Measurements from ENCODE around the gene DYNC2H1.

Gene DYNC2H1

DNA sequence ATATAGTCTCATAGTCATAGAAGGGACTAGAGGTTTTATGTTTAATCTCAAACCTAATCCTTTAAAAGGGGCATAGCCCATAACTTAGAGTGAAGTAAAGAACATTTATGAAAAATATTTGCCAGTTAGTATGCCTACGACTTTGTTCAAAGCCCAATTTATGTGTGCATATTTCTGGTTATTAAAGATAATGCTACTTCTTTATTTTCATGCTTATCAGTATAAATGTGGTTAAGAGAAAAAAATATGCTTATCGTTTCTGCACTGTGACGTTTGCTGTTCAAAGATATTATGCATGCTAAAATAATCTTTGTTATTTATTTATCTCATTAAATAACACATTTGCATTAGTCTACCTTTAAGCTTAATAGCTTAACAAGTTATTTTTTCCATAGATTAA, 343.9 kb downstream of the DYNC2H1 start:
- DNase-seq (ENCODE audit: low read depth in 2 of 2) = no peak

DNA sequence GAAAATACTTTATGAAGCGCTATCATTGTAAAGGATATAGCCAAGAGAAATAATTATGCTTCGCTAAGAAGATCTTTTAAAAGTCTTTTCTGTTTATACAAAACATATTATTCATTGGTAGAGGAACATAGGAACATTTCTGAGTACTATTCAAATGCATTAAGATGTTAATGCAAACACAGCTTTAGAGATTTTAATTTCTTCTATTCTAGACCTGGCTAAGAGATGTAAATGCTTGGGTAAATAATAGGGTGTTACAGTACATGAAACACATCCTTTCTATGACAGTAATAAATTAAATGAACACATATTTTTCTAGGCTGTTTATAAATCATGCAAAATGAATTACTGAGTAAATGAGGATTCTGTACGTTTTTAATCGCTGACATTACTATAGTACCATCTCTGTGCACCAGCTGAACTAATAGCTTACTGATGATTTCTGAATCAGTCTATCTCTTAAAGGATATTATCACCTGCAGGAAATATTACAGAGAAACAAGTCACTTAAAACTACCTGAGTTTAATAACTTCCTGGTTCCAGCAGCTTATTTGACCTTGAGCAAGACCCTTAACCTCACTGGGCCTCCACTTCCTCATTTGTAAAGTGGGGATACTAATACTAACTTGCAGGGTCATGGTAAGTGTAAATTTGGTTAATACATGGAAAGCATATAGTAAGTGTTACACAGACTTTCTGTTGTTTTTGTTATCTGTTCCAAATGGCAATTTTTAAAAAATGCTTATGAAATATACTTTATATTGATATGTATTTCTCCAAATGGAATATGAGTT, 344.9 kb downstream of the DYNC2H1 start:
- no peak for DNase-seq (ENCODE audit: low read depth in 2 of 2)

DNA sequence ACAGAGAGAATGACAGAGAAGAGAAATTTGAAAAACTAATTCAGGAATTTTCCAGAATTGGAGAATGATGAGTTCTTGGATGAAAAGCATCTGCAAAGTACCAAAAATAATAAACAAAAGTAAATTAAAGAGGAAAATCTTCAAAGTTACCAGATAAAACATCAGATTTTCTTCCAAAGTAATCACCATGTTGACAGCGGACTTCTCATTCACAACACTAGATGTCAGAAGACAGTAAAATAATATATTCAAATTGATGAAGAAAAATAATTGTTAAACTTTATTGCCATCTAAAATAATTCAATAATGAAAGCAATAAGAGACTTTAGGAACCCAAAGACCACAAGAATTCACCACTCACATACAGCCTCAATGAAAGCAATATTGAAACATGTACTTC, 355.2 kb downstream of the DYNC2H1 start:
- no peak for DNase-seq (ENCODE audit: low read depth in 2 of 2)

DNA sequence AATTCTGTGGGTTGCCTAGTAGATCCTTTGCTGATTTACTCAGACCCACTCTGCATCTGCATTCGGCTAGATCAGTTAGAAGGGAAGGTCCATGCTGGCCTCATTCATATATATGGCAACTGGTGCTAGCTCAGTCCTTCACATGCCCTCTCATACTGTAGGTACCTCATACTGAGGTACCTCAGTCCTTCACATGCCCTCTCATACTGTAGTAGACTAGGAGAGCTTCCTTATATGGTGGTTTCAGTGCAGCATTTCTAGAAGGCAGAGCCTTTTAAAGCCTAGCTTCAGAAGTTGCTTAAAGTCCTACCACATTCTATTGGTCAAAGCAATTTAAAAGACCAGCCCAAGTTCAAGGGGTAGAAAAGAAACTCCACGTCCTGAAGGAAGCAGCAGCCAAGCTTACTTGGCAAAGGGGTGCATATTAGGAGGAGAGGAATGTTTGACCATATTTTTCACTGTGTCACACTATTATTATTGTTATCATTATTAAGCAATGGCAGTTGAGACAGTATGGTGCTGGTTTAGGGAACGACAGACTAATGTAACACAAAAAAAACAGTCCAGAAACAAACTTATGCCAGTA, 356.4 kb downstream of the DYNC2H1 start:
- DNase-seq (ENCODE audit: low read depth in 2 of 2) = no peak

DNA sequence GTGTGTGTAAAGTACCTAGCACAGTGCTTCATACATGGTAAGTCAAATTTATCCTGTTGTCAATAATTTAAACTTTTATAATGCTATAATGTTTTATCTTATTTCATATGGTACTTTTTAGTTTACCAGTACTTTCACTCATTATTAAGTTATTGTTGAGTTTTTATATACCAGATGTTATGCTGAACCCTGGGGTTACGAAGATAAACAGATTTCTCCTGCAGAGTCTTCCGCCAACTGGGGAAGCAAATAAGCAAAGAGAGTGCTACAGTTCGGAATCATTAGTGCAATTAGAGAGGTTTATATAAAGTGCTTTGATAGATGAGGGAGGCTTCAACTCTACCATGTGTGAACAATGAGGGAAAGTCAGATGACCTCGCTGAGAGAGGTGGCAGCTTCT, 362.3 kb downstream of the DYNC2H1 start:
- DNase-seq (ENCODE audit: low read depth in 2 of 2) = no peak

DNA sequence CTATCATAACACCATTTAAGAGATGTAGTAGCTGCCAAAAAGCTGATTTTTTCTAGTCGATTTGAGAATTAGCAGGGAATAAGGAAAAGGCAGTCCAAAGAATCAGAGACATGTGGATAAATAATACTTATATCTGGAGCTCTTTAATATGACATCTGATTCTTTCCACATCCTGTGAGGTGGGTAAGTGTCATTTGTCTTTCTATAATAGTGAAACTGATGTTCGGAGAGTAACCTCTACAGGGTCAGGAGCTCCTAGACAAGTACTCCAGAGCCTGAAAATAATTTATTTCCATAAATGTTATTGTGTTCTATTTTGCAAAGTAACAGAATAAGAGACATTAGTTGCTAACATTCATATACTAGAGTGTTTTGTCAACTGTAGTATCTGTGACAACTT, 367.6 kb downstream of the DYNC2H1 start:
- DNase-seq (ENCODE audit: low read depth in 2 of 2) = no peak

DNA sequence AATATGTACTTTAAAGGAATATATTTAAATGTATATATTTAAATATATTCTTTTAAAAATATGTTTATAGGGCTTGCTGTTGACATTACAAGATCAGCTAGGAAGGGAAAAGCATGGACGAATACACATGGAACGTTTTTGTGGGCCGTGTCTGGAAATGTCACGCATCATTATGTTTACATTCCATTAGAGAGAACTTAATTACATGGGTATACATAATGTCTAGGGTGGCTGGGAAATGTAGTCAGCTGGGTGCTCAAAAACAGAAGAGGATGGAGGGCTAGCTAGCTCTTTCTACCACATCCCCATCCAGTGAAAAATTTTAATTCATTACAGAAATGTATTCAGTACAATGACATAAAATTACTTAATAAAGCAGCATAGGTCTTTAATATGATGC, 371.2 kb downstream of the DYNC2H1 start:
- no peak for DNase-seq (ENCODE audit: low read depth in 2 of 2)

DNA sequence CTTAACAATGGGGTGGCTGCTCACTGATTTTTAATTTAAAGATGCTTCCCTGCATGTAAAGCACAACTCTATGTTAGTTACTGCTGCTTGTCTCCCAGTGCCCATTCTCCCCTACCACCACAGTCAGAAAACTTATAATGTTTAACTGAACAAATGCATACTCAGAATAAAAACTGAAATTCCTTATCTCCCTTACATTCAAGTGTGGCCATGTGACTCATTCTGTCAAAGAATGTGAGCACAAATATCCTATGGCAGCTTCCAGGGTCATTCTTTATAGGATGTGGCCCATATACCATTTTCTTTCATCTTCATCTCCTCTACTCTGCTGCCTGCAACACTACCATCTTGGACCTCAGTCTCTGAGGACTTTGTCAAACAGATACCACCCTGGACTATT, 374.8 kb downstream of the DYNC2H1 start:
- no peak for DNase-seq (ENCODE audit: low read depth in 2 of 2)

DNA sequence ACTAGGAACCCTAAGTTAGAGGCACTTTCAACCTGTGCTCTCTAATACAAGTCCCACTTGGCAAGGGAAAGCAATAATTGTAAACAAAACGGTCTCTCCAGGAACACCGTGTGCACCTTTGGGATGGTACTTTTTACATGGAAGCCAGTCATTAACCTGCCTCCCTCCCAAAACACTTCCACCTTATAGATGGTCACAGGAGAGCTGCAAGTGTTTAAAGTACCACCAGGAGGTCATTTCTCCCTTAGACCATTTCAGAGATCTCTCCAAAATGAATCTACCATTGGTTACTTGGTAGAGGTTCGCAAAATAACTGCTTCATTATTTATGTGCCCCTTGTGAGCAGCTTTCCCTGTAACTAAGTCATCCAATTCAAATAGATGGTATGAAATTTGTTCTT, 375.3 kb downstream of the DYNC2H1 start:
- DNase-seq (ENCODE audit: low read depth in 2 of 2) = no peak

DNA sequence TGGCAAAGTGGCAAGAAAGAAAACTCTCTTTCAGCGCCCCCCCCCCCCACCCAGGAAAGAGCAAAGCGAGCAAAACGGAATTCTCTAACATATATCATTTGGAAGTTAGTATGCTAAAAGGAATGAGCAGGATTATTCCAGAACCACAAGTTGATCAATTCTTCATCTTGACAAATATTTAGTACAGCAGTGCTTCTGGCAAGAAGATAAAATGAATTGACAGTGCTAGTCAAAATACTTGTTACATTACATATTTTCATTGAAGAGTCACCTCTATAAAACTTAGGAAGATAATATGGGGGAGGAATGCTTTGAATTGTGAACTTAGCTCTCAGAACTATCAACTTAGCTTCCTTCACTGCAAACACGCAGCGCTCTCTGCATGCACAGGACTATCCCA, 377.4 kb downstream of the DYNC2H1 start:
- DNase-seq (ENCODE audit: low read depth in 2 of 2) = no peak

DNA sequence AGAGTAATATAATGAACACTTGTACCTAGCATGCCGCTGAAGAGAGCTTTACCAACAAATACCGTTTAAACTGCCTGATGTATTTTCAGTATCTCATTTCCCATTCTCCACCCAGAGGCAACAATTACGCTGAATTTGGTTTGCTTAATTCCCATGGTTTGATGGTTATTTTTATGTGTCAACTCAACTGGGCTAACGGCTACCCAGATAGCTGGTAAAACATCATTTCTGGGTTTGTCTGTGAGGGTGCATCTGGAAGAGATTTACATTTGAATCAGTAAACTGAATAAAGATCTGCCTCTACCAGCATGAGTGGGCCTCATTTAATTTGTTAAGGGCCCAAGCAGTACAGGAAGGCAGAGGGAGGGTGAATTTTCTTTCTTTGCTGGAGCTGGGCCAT, 377.9 kb downstream of the DYNC2H1 start:
- DNase-seq (ENCODE audit: low read depth in 2 of 2) = no peak

DNA sequence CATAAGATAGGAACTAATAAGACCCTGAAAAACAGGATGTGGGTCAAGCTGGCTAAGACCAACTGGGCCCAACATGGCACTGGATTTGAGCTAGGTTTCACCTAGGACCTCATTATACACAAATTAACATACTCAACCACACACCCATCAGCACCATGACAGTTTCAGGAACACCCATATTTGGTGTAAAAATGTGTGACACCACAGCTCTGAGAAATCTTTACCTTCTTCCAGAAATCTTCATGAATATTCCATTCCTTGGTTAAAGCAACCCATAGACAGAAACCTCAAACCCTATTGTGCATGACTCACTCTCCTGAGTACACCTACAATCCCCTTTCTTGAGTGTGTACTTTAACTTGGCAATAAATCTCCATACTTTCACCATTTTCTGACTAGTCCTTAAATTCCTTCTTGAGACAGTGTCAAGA, 378.8 kb downstream of the DYNC2H1 start:
- DNase-seq (ENCODE audit: low read depth in 2 of 2) = no peak

DNA sequence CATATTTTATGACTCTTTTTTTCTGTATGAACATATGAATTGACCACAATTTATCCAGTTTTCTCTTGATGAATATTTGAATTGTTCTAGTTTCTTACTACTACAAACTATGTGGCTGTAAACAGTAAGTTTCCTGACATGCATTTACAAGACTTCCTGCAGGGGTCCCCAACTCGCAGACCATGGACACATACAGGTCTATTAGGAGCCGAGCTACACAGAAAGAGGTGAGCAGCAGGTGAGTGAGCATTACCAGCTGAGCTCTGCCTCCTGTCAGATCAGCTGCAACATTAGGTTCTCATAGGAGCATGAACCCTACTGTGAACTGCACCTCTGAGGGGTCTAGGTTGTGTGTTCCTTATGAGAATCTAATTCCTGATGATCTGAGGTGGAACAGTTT, 379.4 kb downstream of the DYNC2H1 start:
- no peak for DNase-seq (ENCODE audit: low read depth in 2 of 2)

DNA sequence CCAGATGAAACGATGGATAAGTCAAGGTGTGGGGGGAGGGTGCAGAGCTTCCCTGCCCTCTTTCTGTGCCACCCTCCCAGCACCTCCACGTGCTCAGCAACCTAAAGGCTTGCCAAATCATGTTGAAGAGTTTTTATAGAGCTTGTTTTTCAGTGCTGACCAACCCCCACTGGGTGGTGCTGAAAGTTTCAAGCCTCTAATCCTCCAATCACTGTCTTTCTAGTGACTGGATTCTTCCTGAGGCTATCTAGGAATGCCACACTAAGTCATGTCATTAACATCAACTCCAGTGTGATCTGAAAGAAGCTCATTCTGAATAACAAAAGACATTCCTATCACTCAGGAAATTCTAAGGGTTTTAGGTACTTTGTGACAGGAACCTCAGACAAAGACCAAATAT, 382.6 kb downstream of the DYNC2H1 start:
- DNase-seq (ENCODE audit: low read depth in 2 of 2) = no peak

DNA sequence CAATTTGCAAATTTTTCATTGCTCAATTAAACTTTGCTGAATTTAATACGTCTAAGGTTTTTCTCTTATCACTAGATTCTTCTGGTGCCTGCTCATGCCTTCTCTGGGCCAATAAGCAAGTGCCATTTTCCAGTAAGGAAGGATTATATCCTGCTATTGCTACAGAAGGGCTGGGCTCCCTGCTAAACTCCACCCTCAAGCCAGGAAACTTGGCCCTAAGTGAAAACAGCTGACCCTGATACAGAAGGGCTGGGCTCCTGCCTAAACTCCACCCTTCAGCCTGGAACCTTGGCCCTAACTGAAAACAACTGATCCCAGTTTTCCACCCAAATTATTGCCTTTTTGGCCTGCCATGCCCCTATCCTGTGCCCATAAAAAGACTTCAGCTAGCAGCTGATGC, 385.3 kb downstream of the DYNC2H1 start:
- DNase-seq (ENCODE audit: low read depth in 2 of 2) = no peak

DNA sequence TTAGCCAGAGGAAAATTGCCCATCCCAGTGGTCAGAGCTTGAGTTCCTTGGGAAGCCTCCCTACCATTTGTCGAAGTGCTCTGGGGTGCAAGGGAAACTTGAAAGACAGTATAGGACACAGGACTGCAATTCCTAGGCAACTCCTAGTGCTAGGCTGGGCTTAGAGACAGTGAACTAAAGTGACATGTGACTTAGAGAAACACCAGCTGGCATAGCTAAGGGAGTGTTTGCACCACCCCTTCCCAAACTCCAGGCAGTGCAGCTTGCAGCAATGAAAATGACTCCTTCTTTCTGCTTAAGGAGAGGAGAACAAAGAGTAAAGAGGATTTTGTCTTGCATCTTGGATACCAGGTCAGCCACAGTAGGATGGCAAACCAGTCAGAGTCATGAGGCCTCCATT, 388.0 kb downstream of the DYNC2H1 start:
- no peak for DNase-seq (ENCODE audit: low read depth in 2 of 2)

DNA sequence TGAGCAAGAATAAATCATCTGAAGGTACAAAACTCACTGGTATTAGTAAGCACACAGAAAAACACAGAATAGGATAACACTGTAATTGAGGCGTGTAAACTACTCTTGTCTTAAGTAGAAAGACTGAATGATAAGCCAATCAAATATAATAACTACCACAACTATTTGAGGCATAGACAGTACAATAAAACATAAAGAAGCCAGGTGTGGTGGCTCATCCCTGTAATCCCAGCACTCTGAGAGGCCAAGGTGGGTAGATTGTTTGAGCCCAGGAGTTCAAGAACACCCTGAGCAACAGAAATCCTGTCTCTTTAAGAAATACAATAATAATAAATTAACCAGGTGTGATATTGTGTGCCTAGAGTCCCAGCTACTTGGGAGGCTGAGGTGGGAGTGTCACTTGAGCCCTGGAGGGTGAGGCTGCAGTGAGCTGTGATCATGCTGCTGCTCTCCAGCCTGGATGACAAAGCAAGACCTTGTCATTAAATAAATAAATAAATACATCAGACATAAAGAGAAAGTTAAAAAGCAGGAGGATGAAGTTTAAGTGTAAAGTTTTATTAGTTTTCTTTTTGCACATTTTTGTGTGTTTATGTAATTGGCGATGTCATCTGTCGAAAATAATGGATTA, 390.6 kb downstream of the DYNC2H1 start:
- DNase-seq (ENCODE audit: low read depth in 2 of 2) = no peak

DNA sequence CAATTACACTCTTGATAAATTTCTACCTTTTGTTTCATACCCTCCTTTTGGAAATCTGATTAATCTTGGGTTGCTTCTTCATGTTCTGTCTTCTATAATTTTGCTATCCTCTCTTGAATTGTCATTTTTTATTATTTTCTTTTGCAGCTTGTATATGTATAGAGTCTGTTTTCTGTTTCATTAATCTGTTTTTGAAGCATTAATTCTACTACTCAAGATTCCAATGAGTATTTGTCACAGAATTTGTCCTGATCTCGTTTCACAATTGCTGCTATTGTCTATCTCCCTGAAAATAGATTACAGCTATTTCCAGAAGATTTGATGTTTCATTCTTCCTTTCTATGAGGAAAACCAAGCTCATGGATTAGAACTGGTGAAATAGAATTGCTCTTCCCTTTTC, 406.1 kb downstream of the DYNC2H1 start:
- no peak for DNase-seq (ENCODE audit: low read depth in 2 of 2)

DNA sequence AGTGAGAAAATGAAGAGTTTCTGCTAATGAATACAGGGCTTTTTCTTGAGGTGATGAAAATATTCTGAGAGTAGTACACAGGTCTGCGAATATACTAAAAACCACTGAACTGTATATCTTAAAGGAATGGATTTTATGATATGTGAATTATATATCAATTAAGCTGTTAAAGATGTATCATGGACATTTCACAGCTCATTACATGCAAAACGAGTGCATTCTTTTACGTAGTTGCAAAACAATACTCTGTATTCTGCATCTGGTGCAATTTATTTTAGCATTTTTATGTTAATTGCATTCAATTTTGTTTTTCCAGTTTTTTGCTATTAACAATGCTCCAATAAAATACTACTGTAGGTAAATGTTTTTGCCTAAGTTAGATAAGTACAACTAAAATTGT, 411.6 kb downstream of the DYNC2H1 start:
- no peak for DNase-seq (ENCODE audit: low read depth in 2 of 2)

DNA sequence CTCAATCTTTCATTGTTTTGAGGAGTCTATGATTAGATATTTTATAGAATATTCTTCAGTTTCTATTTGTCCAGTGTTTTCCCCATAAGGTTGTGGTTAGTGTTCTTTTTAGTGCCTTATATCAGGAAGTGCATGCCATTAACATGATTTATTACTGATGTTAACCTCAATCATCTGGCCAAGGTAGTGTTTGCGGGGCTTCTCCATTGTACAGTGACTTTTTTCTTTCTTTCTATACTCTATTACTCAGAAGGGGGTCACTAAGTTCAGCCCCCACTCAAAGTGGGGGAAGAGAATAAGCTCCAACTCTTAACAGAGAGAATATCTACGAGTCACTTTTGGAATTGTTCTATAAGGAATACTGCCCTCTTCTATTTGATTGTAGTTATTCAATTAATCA, 415.8 kb downstream of the DYNC2H1 start:
- DNase-seq (ENCODE audit: low read depth in 2 of 2) = no peak

DNA sequence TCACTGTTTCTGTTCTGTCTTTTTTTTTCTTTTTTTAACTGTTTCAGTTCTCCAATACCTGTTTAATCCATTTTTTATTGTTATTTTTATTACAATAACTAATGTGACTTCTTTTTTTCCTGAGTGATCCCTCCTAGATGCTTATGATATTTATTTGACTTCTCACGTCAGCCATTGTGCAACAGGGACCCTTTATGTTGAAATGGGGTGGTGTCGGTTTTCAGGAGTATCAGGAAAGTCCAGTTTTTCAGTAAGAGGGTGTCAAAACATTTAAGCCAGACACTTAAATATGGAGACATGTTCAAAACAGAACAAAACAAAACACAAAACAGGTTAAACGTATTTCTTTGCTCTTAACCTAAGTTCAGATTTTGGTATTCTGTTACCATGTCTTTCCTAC, 418.8 kb downstream of the DYNC2H1 start:
- DNase-seq (ENCODE audit: low read depth in 2 of 2) = no peak

DNA sequence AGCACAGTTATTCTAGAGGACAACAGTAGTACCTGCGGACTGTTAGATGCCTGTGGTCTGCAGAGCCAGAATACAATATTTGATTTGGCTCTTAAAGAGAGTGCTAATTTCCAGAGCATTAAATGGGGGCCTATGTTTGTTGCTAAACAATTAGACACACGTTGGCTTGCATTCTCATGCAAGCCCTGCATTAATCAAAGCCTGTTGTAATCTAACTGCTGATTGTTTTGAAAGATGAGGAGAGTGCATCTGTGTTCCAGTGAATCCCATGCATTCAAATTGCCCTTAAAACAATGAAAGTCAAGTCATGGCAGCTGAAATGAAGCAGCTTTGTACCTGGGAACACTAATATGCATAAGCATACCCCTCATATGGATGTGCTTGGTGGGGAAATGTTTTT, 419.4 kb downstream of the DYNC2H1 start:
- DNase-seq (ENCODE audit: low read depth in 2 of 2) = no peak

DNA sequence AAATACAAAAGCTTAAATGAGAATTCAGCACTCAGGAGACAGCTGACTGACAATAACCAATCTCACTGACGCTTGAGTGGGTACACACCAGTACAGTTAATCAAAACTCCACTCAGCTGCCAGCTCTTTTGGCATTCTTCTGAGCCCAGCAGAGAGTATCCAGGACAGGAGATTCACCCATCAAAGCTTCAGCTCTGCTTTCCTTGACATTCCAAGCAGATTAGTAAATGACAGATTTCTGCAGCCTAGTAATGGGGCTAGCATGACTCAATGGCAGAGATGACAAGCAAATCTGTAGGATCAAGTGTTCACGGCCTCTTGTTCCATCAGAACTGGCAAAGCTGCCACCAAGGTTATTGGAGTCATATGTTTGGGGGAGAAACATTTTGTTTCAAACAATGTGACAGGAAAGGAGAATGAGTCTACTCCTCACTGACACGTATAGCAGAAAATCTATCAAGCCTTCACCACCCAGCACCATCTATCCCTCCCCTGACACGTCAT, 420.0 kb downstream of the DYNC2H1 start:
- no peak for DNase-seq (ENCODE audit: low read depth in 2 of 2)

All from activated CD4-positive, alpha-beta T cell treated with anti-CD3 and anti-CD28 coated beads for 24 hours (primary cell).